Stimulated activated CD8-positive, alpha-beta memory T cell treated with anti-CD3 and anti-CD28 coated beads, Interleukin-7, amount 100 ng/mL, for 48 hours (primary cell): ENCODE data around the gene RPRD1B.

ENCODE experiments used
- DNase-seq, 2 donors: peaks; one replicate each; pipeline ENCODE4 v3.0.0-alpha.2; 2020; ENCODE audit warnings: low read depth in 1 of 2; ENCODE audit errors: extremely low read depth in 1 of 2

RPRD1B gene

DNA sequence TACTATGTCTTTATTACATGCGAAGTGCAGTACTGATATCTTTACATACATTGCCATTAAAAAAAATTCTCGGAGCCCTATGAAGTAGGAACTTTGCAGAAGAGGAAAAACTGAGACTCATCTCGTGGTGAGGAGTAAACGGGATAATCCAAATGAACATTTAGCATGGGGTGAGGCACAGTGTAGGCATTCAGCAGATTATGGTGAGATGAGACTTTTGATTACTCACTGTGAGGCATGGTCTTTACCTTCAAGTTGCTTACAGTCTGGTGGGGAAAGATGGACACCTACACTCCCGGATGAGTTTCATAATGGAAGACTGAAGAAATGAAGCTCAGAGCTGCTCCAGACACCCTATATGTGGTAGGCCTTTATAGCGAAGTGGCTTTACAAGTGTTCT is 1.4 kb downstream of the RPRD1B start:
- DNase-seq: no peak

DNA sequence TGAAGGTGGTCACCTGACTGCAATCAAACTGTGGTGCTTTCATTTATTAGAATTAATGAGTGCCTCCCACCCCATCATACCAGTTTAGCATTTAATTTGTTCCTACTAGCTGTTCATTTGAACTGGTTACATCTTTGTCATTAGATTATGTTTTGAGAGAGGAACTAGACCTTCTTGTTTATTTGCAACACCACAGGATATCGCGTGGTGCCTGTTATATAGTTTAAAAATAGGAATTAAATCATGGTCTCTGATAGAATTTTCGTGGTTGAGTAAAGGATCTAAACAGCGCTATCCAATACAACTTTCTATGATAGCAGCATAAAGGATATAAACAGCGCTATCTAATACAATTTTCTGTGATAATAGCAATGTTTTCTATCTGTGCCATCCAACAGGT is 2.8 kb downstream of the RPRD1B start:
- DNase-seq: no peak

DNA sequence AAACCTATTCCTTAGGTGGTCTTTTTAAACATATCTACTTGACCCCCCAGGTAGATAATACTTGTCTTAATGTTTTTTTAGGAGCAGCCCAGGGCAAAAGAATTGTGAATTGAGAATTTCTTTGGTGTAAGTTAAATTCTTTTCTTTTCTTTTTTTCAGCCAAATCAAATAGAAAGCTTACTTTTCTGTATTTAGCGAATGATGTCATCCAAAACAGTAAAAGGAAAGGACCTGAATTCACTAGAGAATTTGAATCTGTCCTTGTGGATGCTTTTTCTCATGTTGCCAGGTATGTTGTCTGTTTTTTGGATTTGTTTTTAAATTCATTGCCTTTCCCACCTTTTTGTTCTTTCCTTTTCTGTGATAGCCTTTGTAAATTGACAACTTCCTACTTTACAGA is 6.7 kb downstream of the RPRD1B start:
- no peak for DNase-seq

DNA sequence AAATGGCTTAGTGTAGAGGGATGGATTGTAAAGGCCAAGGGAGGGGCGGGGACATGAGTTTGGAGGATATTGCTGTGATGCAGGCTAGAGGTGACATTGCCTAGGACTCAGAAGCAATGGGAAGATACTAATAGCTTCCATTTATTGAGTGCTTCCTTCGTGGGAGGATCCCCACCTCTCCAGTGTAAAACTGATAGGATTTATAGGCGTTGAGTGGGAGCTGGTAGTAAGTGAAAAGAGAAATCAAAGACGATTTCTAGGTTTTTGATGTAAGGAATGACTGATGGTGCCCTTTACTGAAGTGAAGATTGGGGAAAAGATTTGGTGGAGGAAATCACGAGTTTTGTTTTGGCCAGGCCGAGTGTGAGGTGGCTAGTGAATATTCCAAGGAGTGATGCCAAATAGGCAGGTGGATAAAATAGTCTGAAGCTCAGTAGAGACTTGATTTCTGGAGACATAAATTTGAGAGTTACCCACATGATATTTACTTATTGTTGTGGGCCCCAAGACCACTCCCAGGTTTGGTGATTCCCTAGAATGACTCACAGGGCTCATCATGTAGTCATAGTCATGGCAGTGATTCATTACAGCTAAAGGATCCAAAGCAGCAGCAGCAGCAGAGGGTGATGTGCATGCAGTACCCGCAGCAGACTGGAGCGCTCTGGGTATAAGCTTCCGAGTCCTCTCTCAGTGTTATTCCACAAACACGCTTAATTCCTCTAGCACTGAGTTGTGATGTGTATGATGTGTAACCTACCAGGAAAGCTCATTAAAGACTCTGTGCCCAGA is 10.2 kb downstream of the RPRD1B start:
- peak in 1 of 2 donors; percentile 24 for DNase-seq

DNA sequence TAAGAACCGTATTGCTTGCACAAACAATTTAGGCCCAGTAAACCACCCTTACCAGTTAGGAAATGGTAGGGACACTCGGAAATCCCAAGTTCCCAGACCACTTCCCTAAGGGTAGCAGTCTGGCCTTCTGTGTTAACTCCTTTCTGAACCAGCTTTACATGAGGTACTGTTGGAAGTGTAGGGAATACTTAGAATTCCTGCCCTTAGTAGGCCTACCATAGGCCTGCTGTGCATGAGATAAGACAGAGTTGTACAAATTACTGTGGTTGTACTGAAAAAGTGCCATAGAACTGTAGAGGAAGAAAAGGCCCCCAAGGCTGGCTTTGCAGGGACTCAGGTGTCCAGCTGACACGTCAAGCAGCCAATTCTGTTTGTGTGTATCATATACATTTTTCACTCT is 11.1 kb downstream of the RPRD1B start:
- DNase-seq: no peak

DNA sequence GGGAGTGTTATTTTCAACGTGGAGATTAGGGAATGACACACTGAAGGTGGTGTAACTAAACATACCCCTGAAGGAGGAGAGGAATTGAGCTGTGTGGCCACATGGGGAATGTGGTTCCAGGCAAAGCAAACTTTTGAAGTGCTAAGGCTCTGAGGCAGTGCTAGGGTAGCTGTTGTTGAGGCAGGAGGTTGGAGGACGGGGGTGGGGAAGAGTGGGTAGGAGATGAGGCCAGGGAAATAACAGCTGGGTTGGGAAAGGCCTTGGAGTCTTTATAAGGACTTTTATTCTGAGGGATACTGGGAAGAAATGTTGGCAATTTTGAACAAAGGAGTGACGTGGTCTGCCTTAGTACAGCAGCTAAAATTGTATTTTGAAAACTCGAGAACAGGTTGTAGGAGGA is 13.0 kb downstream of the RPRD1B start:
- no peak for DNase-seq

DNA sequence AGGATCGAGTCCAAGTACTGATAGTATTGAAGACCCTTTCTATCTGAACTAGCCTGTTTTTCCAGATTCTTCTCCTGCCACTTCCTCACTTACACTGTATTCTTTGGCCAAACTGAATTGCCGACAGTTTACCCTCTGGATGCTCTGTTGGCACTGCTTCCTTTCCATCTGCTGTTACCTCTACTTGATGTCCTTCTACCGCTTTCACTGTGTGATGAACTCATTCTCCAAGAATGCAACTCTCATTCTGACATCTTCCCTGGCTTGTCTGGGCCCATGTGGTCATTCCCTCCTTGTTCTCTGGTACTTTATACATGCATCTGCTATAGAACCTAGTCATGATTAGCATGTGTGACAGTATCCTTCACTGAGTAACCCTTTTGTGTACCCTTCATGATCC is 16.3 kb downstream of the RPRD1B start:
- DNase-seq: no peak

DNA sequence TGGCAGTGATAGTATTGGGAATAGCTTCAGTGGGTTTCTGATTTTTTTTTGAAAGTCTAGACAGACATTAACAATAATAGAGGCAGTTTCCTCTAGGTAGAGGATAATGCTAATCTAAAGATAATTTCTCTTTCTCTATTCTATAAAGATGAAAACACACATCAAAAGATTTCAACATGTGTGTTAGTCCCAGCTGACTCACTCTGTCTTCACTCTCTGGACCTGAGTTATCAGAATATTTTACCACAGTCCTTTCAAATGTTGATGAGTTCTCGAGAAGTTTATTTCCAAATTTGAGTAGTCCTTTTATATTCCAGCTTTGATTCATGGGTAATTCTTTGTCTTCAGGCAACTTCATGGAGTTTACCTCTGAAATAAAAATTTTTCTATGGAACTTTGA is 17.1 kb downstream of the RPRD1B start:
- no peak for DNase-seq

DNA sequence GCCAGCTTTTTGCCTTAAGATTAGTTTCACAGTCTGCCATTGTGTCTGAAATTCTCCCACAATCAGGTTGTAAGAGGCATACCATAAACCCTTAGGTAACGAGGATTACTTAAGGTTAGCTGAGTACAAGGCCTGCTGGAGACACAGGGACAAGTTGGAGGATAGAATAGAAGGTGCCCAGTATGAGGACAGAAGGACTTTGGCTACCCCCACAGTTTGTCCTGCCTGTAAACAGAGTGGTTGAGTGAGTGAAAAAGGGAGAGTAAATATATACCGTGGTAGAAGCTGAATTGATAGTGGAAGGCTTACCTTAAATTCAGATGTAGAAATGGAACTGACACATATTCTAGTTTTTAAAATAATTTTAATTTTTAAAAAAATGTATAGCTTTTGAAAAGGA is 19.3 kb downstream of the RPRD1B start:
- no peak for DNase-seq

DNA sequence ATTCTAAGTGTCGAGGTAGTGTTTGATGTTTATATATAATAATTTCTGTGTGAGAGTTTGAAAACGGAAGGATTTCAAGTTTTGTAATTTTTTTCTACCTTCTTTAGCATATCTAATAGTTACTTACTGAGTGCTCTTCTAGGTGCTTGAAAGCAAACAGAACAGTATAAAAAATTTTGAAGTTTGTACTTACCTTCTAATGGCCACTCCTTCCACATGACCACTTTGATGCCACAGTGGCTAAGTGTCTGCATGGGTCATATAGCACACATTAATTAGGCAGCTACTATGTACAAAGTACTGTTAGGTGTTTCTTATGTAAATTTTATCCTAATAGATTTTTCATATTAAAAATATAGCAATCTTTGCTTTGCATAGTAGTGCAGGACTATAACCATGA is 21.1 kb downstream of the RPRD1B start:
- no peak for DNase-seq

DNA sequence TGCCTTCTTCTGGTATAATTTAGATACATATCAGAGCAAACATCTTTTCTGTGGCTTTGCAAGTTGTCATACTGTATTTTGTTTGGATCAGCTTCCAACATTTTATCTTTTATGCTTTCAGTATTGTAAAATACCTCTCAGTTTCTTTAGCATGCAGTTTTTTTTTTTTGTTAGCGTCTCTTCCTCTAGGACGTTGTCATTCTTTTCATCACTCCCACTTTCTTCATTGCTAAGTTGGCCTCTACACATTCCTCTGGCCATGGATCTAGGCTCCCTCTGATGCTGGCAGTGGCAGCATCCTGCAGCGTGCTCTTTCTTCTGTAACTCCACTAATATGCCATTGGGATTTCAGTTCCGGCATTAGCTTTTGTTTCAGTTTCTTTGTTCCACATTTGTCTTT is 21.7 kb downstream of the RPRD1B start:
- DNase-seq: no peak

DNA sequence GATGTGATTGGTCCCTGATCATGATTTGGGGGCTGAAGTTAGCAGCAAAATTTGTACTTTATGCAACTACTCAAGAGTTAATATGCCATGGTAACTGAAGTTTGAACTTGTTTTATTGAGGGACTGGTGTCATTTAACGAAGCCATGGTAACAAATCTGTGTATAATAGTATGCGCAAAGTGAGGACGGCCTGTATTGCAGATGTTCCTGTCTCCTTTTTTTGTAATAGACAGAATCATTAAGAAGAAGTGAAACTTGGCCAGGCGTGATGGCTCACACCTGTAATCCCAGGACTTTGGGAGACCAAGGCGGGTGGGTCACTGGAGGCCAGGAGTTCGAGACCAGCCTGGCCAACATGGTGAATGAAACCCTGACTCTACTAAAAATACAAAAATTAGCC is 22.3 kb downstream of the RPRD1B start:
- no peak for DNase-seq

DNA sequence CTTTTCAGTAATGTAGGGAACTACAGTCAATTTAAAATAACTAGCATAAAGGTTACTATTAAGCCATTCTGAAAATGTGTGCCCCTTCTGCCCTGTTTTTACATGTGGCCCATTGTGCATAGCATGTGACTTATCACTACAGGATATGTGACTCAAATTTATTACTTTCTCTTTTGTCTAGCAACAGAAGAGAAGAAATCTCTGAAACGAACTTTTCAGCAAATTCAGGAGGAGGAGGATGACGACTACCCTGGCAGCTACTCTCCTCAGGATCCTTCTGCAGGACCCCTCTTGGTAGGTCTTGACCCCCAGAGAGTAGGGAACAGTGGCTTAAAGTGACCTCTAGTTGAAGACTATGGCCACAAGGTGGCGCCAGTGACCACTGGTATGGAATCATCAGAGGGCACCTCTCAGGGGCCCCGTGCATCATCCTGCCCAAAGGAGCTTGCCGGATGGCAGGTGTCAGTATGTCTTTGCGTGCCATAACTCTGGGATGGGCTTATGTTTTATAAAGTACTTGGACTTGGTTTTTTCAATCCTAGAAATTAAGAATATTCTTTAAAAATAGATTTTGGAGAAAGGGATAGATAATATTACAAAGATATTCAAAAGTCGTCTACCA is 23.9 kb downstream of the RPRD1B start:
- DNase-seq: peak; percentile 31 to 55

DNA sequence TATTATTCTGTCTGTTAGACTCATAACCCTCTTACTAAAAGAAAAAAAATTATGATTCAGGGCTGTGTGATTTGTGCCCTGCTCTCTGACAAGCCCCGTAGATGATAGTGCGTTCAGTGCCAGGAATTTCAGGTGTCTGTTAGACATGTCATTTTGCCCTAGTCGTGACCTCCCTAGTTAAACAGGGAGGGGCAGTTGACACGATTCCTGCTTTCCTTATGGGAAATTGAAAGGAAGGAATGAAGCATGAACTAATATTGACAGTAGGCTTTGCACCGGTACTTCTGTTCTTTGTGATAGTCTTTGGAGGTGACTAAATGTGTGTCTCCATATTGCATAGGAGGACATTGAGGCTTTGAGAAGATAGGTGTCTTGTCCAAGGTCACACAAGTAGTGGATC is 26.3 kb downstream of the RPRD1B start:
- DNase-seq: no peak

DNA sequence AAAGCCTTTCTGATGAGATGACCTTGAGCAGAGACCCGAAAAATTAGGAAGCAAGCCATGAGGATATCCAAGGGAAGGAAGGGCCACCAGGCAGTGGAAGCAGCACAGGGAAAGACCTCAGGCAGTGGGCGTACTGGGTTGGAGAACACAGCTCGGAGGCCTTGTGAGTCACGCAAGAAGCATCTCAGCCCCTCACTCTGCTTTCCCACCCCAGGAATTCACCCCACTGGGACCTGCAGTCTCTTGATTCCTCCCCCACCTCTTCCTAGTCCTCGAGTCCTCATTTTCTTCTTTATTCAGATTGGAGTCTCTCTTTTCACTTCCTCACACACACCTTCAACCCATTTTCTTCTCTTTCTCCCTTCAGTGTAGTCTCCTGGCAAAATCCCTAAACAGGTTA is 27.0 kb downstream of the RPRD1B start:
- DNase-seq: no peak

DNA sequence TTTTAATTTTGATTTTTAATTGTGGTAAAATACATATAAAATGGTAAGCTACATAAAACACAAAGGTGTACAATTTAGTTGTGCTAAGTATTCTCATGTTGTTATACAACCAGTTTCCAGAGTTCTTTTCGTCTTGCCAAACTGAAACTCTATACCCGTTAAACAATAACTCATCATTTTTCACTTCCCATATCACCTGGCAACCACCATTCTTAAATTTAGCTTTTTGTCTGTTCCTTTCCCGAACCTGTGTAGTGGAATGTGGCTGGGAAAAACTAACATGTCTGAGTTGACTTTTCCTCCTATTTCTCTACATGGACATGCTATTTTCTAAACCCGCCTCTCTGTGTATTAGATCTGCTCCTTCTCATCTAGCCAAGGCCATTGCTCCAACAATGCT is 27.6 kb downstream of the RPRD1B start:
- no peak for DNase-seq

DNA sequence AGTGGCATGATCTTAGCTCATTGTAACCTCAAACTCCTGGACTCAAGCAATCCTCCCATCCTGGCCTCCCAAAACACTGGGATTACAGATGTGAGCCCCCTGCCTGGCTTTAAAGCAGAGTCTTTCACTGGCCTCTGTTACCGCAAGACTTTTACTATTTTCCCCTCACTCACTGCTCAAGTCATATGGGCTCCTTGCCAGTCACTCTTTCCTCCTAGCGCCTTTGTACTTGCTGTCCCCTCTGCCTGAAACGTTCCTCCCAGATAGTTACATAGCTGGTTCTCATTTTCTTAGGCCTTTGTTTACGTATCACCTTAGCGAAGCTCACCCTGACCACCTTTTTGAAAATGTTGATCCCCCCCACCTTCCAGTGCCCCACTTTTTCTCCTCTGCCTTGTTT is 29.3 kb downstream of the RPRD1B start:
- no peak for DNase-seq

DNA sequence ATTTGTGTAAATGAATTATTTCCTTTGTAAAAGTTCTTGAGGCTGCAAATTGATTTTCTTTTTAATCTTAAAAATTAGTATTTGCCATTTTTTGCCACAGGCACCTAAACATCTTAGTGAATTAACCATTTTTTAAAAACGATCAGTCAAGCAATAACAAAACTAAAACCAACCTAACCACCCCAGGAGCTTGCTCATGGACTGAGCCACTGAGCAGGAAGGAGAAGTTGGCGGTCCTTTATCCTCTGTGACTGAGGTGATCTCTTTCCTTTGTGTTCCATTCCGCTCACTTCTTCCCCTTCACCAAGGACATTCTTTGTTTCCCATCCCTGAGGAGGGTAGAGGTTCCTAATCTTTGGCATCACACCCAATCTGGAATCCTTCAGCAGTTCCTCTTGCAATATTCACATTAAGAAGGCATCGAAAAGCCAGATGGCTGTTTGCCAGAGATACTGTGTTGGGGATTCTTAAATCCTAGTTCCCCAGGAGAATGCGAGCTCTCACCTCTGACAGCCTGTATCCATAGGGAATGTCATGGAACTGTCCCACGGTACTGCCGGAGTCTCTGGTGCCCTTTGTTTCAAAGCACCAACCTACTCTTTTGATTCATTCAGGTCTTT is 30.5 kb downstream of the RPRD1B start:
- no peak for DNase-seq

DNA sequence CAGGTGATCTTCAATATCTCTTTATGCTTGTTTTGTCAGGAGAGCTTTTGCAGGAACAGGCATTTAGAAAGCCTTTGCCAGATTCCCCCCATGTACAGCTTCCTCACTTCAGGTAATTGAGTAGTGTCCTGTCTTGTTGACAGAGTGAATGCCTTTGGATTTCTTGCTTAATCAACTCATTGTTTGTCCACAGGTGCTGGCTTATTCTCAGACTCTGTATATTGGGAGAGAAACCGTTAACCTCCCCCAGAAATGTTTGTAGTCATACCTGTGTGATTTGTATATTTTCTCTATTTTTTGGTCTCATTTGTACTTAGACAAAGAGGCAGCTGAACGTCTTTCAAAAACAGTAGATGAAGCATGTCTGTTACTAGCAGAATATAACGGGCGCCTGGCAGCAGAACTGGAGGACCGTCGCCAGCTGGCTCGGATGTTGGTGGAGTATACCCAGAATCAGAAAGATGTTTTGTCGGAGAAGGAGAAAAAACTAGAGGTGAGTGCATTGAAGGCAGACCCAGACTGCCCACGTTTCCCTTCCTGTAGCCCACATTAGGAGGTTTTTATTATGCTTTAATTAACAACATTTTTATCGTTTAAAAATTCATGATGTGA is 32.3 kb downstream of the RPRD1B start:
- no peak for DNase-seq

DNA sequence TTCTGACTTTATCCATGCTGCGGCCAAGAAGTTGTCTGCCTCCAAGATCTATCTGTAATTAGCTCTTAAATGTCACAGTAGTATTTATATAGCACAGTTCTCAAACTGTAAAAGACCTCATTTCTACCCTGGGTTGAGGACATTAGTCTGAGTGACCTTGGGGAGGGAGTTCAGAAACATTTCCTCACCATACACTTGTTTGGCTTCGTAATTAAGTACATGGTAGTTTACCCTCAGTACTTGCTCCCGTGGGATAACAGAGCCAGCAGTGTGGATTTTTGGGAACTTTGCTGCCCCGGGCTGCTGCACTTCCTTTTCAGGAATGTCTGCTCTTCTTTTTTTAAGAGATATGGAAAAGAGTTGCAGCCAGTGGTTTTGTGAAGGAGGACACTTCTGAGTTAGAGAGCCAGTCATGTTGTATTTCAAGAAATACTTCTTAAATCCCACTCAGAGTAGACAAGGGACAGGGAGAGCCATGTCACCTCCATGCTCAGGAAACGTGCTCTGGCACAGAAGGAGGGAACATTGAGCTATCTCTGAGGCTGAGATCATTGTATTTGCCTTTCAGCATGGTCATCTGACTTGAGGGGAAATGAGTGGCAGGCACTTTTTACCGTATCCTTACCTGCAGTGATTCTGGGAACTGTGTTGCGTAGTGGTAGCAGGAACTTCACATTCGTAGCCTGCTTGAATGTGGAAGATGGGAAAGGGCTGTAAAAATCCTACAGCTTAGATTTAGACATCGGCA is 33.6 kb downstream of the RPRD1B start:
- no peak for DNase-seq

DNA sequence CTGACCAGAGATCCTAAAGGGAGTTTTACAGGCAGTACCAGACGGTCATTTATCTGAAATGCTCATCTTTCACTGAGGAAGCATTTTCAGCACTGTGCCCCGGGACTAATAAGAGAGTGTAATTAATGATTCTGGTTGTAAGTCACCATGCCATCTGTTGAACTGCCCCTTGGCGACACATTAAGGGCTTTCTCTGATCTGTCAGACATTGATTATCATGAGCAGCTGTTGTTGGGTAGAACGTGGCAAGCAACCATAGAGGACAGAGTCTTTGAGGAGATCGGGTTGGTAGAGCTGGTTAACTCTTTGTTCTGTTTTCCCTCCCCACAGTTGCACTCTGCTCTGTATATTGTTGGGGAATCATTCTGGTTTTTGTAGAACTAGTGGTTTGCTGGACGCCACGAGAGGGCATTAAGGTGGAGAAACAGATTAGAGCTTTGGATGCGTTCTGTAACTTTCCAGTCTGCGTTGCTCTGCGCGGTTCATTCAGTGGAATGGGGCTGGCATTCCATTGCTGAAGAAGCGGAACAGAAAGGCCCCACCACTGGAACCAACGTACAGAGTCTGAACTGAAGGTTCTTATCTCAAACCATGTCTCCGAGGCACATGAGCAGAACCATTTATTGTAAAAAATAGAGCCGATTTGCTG is 34.3 kb downstream of the RPRD1B start:
- DNase-seq: no peak
